ENCODE results near the gene CACNB4. TPM values are rescaled to one million over a fixed set of nuclear protein-coding genes. Genes with fewer than 3 reads are reported as not detected.

The CACNB4 gene
- total and polyA plus RNA-seq, 10 donors = 0.14 to 5.1 (median 1.6) TPM

- no peak overlapping the region for H3K4me3 ChIP-seq
- intact Hi-C loops (cut with DNase I; ENCODE audit: low total_unique reads) = no loop called here
- H3K27me3 ChIP-seq (replicated peaks in 1 of 7) = no peaks in the 10 kb centered on the region
- DNase-seq = no peak
- H3K4me1 ChIP-seq = no peaks in the 10 kb centered on the region
- TF ChIP-seq POLR2A (IDR thresholded peaks at IDR 0.05) (no peak), CTCF (IDR thresholded peaks at IDR 0.05 in 8 of 11, conservative IDR thresholded peaks at IDR 0.05 in 3 of 11) (no peak), POLR2AphosphoS5 (IDR thresholded peaks at IDR 0.05) (no peak)
- no peaks in the 10 kb centered on the region for H3K36me3 ChIP-seq
- WGBS, 5 donors = 90 to 96% (median 94%) methylated on average over 8 of the region's 8 CpGs
- H3K27ac ChIP-seq = no peak overlapping the region
- H3K9me3 ChIP-seq = no peaks in the 10 kb centered on the region
Observed at GRCh38 chr2:151972241-151973012, 126.4 kb downstream of the CACNB4 start.

DNA sequence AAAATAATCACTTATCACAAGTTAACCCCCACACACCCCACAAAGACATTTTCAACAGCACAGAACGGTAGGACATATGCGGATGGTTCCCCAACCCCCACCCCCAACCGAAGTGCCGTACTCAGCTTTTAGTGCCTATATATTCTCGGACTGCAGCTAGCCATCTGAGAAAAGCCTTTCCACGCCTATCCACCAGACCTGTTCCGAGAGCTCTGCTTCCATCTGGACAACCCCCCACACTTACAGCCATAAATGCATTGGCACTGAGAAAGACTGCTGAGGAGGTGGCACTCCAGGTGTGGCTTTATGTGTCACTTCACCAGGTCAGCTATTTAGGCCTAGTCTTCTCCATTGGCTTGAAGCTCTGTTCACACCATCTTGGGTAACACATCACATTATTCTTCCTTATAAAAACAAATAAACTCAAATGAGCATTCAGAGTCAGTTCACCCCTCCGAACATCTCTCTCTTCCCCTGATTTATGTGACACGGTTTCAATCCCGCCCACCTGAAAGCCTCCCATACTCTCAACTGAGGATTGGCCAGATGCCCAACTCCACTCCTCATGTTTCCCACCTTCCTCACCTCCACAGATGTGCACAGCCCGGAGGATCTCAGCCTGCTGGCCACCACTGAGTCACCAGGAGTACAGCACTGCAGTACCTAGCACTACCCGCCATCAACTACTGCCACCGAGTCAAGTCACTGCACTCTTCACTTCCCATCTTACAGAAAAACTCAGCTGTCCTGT lies 127.4 kb downstream of the CACNB4 start:
- 93 to 96% (median 94%) methylated on average over 13 of the region's 13 CpGs for WGBS, 5 donors
- Histone ChIP-seq H3K4me1 (no peaks in the 10 kb centered on the region), H3K27ac (no peak overlapping the region), H3K36me3 (no peaks in the 10 kb centered on the region), H3K9me3 (no peaks in the 10 kb centered on the region), H3K27me3 (replicated peaks in 1 of 7) (no peaks in the 10 kb centered on the region), H3K4me3 (no peak overlapping the region)
- intact Hi-C loops (cut with DNase I; ENCODE audit: low total_unique reads) = no loop called here
- TF ChIP-seq POLR2A (IDR thresholded peaks at IDR 0.05) (no peak), CTCF (IDR thresholded peaks at IDR 0.05 in 8 of 11, conservative IDR thresholded peaks at IDR 0.05 in 3 of 11) (no peak), POLR2AphosphoS5 (IDR thresholded peaks at IDR 0.05) (no peak)
- no peak for DNase-seq

DNA sequence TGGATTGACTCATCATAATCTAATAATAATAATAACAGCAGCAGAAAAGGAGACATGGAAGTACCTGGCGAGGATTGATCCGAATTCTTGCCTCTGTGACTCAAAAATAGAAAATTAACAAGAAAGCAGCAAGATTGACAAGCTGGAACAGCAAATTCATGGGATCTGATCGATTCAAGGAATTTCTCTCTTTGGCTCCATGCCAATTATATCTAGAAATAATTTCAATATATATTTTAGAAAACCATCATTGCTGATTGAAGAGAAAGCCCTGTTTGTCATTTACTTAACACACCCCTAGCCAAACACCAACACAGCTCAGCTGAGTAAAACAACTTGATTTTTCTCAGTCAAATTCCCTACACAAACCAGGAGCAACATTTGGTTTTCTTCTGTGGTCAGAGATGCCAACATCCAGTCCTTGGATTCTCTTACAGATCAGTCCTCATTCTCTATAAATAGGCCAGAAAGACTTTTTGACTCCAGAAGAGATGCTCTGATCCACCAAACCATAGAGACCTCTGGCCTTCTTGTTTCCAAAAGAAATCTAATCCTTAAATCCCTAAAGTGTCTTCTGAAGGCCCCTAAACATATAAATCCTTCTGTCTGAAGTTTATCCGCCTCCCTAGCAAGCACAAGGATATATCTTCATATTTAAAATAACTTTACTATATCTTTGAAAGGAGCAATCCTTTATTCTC lies 129.9 kb downstream of the CACNB4 start:
- intact Hi-C loops (cut with DNase I; ENCODE audit: low total_unique reads) = no loop called here
- TF ChIP-seq POLR2AphosphoS5 (IDR thresholded peaks at IDR 0.05) = no peak
- no peak for TF ChIP-seq POLR2A (IDR thresholded peaks at IDR 0.05)
- no peak for TF ChIP-seq CTCF (IDR thresholded peaks at IDR 0.05 in 8 of 11, conservative IDR thresholded peaks at IDR 0.05 in 3 of 11)
- no peaks in the 10 kb centered on the region for H3K4me1 ChIP-seq
- WGBS, 5 donors = 59 to 90% (median 87%) methylated on average over 4 of the region's 4 CpGs
- H3K27ac ChIP-seq = no peak overlapping the region
- no peaks in the 10 kb centered on the region for H3K36me3 ChIP-seq
- H3K9me3 ChIP-seq = no peaks in the 10 kb centered on the region
- H3K27me3 ChIP-seq (replicated peaks in 1 of 7) = no peaks in the 10 kb centered on the region
- H3K4me3 ChIP-seq = no peak overlapping the region
- no peak for DNase-seq
